Mesenchymal stem cell (in vitro differentiated cells and primary cell): ENCODE data around the gene RAB3GAP1.

Experiments used
- DNase-seq: peaks from one replicate; pipeline ENCODE4 v3.0.0-alpha.2; 2013
- H2AFZ ChIP-seq: one replicate; pipeline ENCODE4 v1.6.1; 2013; ENCODE audit warnings: low read depth, mild to moderate bottlenecking, control low read depth, inconsistent platforms, low read length, moderate library complexity
- H2AK5ac ChIP-seq: 2 replicates; pipeline ENCODE4 v1.6.1; 2013; ENCODE audit warnings: low read length, moderate library complexity, mild to moderate bottlenecking, inconsistent platforms; ENCODE audit not compliant: severe bottlenecking
- H2BK120ac ChIP-seq: one replicate; pipeline ENCODE4 v1.6.1; 2013; ENCODE audit warnings: low read depth, mild to moderate bottlenecking, inconsistent platforms, low read length, moderate library complexity
- H2BK12ac ChIP-seq, 2 experiments: one replicate each; pipeline ENCODE4 v1.6.1; 2013; ENCODE audit warnings: inconsistent platforms in 2 of 2, low read length in 2 of 2, mild to moderate bottlenecking in 2 of 2, moderate library complexity in 2 of 2, control low read depth in 1 of 2
- H2BK15ac ChIP-seq: one replicate; pipeline ENCODE4 v1.6.1; 2013; ENCODE audit warnings: mild to moderate bottlenecking, low read depth, inconsistent platforms; ENCODE audit not compliant: poor library complexity, severe bottlenecking
- H2BK5ac ChIP-seq: 2 replicates; pipeline ENCODE4 v1.6.1; 2013; ENCODE audit warnings: low read depth, mild to moderate bottlenecking, low read length, control low read depth, inconsistent platforms; ENCODE audit not compliant: poor library complexity, severe bottlenecking
- H3K14ac ChIP-seq, 2 experiments: one replicate each; pipeline ENCODE4 v1.6.1; 2013; ENCODE audit warnings: inconsistent platforms in 2 of 2, low read length in 2 of 2, control low read depth in 1 of 2, mild to moderate bottlenecking in 1 of 2, moderate library complexity in 1 of 2
- H3K18ac ChIP-seq, 2 experiments: one replicate each; pipeline ENCODE4 v1.6.1; 2013; ENCODE audit warnings: inconsistent platforms in 2 of 2, low read length in 2 of 2, control low read depth in 1 of 2, low read depth in 1 of 2, mild to moderate bottlenecking in 1 of 2
- H3K23ac ChIP-seq, 2 experiments: one replicate each; pipeline ENCODE4 v1.6.1; 2013; ENCODE audit warnings: inconsistent platforms in 2 of 2, low read length in 2 of 2, mild to moderate bottlenecking in 2 of 2, moderate library complexity in 2 of 2, control low read depth in 1 of 2
- H3K27ac ChIP-seq: 2 replicates; pipeline ENCODE4 v1.5.1; 2013; ENCODE audit warnings: mild to moderate bottlenecking, moderate library complexity, low read length, control low read depth, inconsistent platforms; ENCODE audit not compliant: poor library complexity, severe bottlenecking
- H3K27me3 ChIP-seq, 2 experiments: 2 replicates each; pipeline versions ENCODE4 v1.6.1 to v1.7.0; 2013; ENCODE audit warnings: low read length in 2 of 2, mild to moderate bottlenecking in 2 of 2, moderate library complexity in 2 of 2, control low read depth in 1 of 2, inconsistent platforms in 1 of 2; ENCODE audit not compliant: control insufficient read depth in 1 of 2, insufficient read depth in 1 of 2
- H3K36me3 ChIP-seq, 2 experiments: 2 replicates each; pipeline versions ENCODE4 v1.6.1 to v1.7.0; 2013; ENCODE audit warnings: low read length in 2 of 2, control low read depth in 1 of 2, inconsistent platforms in 1 of 2, low read depth in 1 of 2, mild to moderate bottlenecking in 1 of 2; ENCODE audit not compliant: insufficient read depth in 2 of 2, control insufficient read depth in 1 of 2
- H3K4ac ChIP-seq, 2 experiments: one replicate each; pipeline ENCODE4 v1.6.1; 2013; ENCODE audit warnings: inconsistent platforms in 2 of 2, low read length in 2 of 2, mild to moderate bottlenecking in 2 of 2, moderate library complexity in 2 of 2, control low read depth in 1 of 2, low read depth in 1 of 2
- H3K4me1 ChIP-seq: 2 replicates; pipeline ENCODE4 v1.6.1; 2013; ENCODE audit warnings: low read depth, low read length, control low read depth; ENCODE audit not compliant: control insufficient read depth, insufficient read depth
- H3K4me2 ChIP-seq: 2 replicates; pipeline ENCODE4 v1.6.1; 2013; ENCODE audit warnings: low read length, mild to moderate bottlenecking, inconsistent platforms; ENCODE audit not compliant: poor library complexity, severe bottlenecking
- H3K4me3 ChIP-seq, 2 experiments: 2 replicates each; pipeline versions ENCODE4 v1.5.1 to v1.7.0; 2013; ENCODE audit warnings: low read length in 2 of 2, mild to moderate bottlenecking in 2 of 2, control low read depth in 1 of 2, low read depth in 1 of 2; ENCODE audit not compliant: insufficient read depth in 1 of 2
- H3K79me1 ChIP-seq: replicated peaks from 2 replicates; pipeline ENCODE4 v1.6.1; 2013; ENCODE audit warnings: mild to moderate bottlenecking, control low read depth, low read length, inconsistent platforms; ENCODE audit not compliant: poor library complexity, severe bottlenecking
- H3K9ac ChIP-seq: 2 replicates; pipeline ENCODE4 v1.7.0; 2013; ENCODE audit warnings: mild to moderate bottlenecking, low read length, moderate library complexity
- H3K9me3 ChIP-seq: 2 replicates; pipeline ENCODE4 v1.7.0; 2013; ENCODE audit warnings: mild to moderate bottlenecking, low read length; ENCODE audit not compliant: control insufficient read depth
- H4K8ac ChIP-seq: one replicate; pipeline ENCODE4 v1.6.1; 2013; ENCODE audit warnings: inconsistent platforms, mild to moderate bottlenecking, low read length, moderate library complexity
- H4K91ac ChIP-seq: one replicate; pipeline ENCODE4 v1.6.1; 2013; ENCODE audit warnings: mild to moderate bottlenecking, low read length, inconsistent platforms
- WGBS: methylation state at CpG from one replicate; pipeline ENCODE4 v1.1.7; 2013; ENCODE audit warnings: mixed read lengths; 5-methylcytosine and 5-hydroxymethylcytosine counted together

Gene RAB3GAP1

DNA sequence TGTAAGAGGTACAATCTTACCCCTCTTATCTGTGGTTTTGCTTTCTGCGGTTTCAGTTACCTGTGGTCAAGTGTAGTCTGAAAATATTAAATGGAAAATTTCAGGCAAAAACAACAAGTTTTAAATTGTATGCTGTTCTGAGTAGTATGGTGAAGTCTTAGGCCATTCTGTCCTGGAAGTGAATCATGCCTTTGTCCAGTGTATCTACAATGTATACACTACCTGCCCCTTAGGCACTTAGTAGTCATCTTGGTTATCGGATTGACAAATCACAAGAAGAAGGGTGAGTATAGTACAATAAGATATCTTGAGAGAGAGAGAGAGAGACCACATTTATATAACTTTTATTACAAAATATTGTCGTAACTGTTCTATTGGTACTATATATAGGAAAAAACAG, 43.5 kb downstream of the RAB3GAP1 start:
- no peak overlapping the region for H3K14ac ChIP-seq
- no peak overlapping the region for H2BK5ac ChIP-seq
- H3K23ac ChIP-seq, result no peak overlapping the region
- no peak for DNase-seq
- H2BK120ac ChIP-seq, result no peak overlapping the region
- H3K27ac ChIP-seq, result no peak overlapping the region
- no peak overlapping the region for H4K91ac ChIP-seq
- no peaks in the 10 kb centered on the region for H3K9me3 ChIP-seq
- WGBS, result 100% methylated on average over 1 of the region's 3 CpGs
- peaks cover 16% of the 10 kb centered on the region for H3K79me1 ChIP-seq
- H3K4me1 ChIP-seq, result no peaks in the 10 kb centered on the region
- no peak overlapping the region for H2BK15ac ChIP-seq
- no peak overlapping the region for H3K18ac ChIP-seq
- H3K4ac ChIP-seq, result no peak overlapping the region
- H2AFZ ChIP-seq, result no peak overlapping the region
- no peak overlapping the region for H3K4me3 ChIP-seq
- no peak overlapping the region for H4K8ac ChIP-seq
- no peaks in the 10 kb centered on the region for H3K27me3 ChIP-seq
- H2AK5ac ChIP-seq, result no peak overlapping the region
- no peak overlapping the region for H2BK12ac ChIP-seq
- peaks cover 10 to 54% of the 10 kb centered on the region in 2 experiments for H3K36me3 ChIP-seq
- H3K4me2 ChIP-seq, result no peak overlapping the region
- H3K9ac ChIP-seq, result no peak overlapping the region

DNA sequence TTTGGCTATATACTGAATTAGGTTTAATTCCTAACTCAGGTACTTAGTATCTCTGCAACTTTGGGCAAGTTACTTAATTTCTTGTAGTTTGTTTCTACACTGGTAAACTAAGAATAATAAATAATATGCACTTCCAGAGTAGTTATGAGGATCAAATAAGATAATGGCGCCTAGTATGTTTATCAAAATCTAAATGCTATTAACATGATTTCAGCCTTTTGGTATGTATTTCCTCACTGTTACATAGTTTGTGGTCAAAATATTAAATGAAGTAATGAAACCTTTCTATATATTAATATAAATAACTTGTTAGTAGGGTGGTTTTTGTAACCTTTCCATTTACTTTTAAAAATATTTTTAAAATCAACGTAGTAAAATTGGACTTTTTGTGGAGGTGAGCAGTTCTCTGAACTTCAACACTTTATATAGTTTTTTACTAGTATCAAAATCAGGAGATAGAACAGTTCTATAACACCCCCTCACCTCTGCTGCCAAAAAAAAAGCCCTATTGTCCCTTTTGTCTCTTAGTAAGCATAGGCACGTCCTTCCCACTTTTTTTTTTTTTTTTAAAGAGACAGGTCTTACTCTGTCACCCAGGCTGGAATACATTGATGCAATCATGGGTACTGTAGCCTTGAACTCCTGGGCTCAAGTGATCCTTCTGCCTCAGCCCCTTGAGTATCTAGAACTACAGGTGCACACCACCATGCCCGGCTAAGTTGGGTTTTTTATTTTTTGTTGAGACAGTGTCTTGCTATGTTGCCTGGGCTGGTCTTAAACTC, 44.8 kb downstream of the RAB3GAP1 start:
- no peak overlapping the region for H4K91ac ChIP-seq
- H3K4me3 ChIP-seq, result no peak overlapping the region
- no peak overlapping the region for H3K14ac ChIP-seq
- no peak overlapping the region for H3K4me2 ChIP-seq
- H2BK120ac ChIP-seq, result no peak overlapping the region
- H3K36me3 ChIP-seq, result peaks cover 10 to 46% of the 10 kb centered on the region in 2 experiments
- H3K27me3 ChIP-seq, result no peaks in the 10 kb centered on the region
- H2AK5ac ChIP-seq, result no peak overlapping the region
- H3K27ac ChIP-seq, result no peak overlapping the region
- no peak overlapping the region for H4K8ac ChIP-seq
- H2BK12ac ChIP-seq, result no peak overlapping the region
- no peak for DNase-seq
- no peak overlapping the region for H3K18ac ChIP-seq
- H2AFZ ChIP-seq, result no peak overlapping the region
- H3K79me1 ChIP-seq, result peaks cover 16% of the 10 kb centered on the region
- WGBS, result 98% methylated on average over 2 of the region's 4 CpGs
- no peaks in the 10 kb centered on the region for H3K4me1 ChIP-seq
- no peak overlapping the region for H3K23ac ChIP-seq
- no peaks in the 10 kb centered on the region for H3K9me3 ChIP-seq
- no peak overlapping the region for H3K9ac ChIP-seq
- H2BK5ac ChIP-seq, result no peak overlapping the region
- no peak overlapping the region for H3K4ac ChIP-seq
- no peak overlapping the region for H2BK15ac ChIP-seq

DNA sequence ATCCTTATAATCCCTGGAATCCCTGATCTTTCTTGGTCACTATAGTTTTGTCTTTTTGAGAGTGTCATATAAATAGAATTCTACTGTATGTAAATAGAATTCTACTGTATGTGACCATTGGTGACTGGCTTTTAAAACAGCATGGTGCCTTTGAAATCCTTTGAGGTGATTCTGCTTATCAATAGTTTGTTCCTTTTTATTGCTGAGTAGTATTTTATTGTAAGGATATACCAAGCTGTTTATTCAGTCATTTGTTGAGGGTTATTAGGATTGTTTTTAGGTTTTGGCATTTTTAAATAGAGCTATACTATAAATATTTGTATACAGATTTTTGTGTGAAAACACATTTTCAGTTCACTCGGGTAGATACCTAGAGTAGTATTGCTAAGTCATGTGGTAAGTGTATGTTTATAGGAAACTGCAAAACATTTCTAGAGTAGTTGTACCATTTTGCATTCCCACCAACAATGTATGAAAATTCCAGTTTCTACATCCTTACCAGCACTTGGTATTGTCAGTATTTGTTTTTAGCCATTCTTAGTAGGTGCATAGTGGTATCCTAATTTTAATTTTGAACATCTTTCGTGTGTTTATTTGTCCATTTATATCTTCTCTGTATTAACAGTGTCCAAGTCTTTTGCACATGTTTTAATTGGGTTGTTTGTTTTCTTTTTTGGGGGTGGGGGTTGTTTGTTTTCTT, 45.6 kb downstream of the RAB3GAP1 start:
- Histone ChIP-seq H3K9me3 (no peaks in the 10 kb centered on the region), H2AK5ac (no peak overlapping the region), H3K4me2 (no peak overlapping the region), H3K4me1 (no peaks in the 10 kb centered on the region), H3K14ac (no peak overlapping the region), H3K4ac (no peak overlapping the region), H2AFZ (no peak overlapping the region), H3K27ac (no peak overlapping the region), H2BK5ac (no peak overlapping the region), H2BK15ac (no peak overlapping the region), H4K91ac (no peak overlapping the region), H3K4me3 (no peak overlapping the region), H3K18ac (no peak overlapping the region), H3K79me1 (peaks cover 14% of the 10 kb centered on the region), H2BK12ac (no peak overlapping the region), H4K8ac (no peak overlapping the region), H3K23ac (no peak overlapping the region), H3K9ac (no peak overlapping the region), H3K27me3 (no peaks in the 10 kb centered on the region), H3K36me3 (peaks cover 7 to 42% of the 10 kb centered on the region in 2 experiments), H2BK120ac (no peak overlapping the region)
- 83% methylated on average over 1 of the region's 2 CpGs for WGBS
- no peak for DNase-seq

DNA sequence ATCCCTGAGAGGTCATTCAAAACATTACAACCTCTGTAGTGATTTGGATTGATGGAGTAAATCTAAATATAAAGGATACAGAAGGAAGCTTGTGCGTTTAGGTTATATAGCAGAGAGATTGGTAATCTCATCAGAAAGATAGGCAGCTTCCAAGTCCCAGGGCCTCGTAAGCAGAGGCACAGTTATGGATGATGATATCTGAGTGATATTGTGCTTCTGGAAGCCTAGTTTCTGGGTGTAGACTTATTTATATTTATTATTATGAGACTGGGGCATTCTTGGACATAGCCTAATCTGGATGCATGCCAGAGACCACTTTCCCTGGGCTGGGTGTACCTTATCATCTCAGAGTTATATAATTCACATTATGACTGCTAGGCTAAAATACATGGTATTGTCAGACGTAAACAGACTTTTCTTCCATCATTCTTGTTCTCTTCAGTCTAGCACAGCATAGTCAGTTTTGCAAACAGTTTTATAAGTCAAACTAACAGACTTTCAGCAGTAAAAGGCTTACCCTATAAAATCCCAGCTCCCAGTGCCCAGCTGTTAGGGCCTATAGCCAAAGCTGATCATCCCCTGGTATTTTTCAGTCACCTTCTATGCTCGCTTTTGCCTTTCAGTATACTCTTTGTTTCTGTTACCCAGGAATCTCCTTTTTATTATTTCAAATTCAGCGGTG, 47.9 kb downstream of the RAB3GAP1 start:
- Histone ChIP-seq H3K27ac (no peak overlapping the region), H2BK5ac (no peak overlapping the region), H3K9ac (peak overlapping the region; percentile 36), H3K18ac (no peak overlapping the region), H2BK120ac (no peak overlapping the region), H2BK12ac (no peak overlapping the region), H3K4me3 (no peak overlapping the region), H4K91ac (no peak overlapping the region), H3K4ac (no peak overlapping the region), H3K4me2 (no peak overlapping the region), H3K9me3 (no peaks in the 10 kb centered on the region), H2BK15ac (no peak overlapping the region), H3K4me1 (no peaks in the 10 kb centered on the region), H3K36me3 (peaks cover 6 to 30% of the 10 kb centered on the region in 2 experiments), H4K8ac (no peak overlapping the region), H3K23ac (no peak overlapping the region), H2AFZ (no peak overlapping the region), H2AK5ac (no peak overlapping the region), H3K27me3 (no peaks in the 10 kb centered on the region), H3K14ac (no peak overlapping the region), H3K79me1 (peaks cover 8% of the 10 kb centered on the region)
- 93% methylated on average over 5 of the region's 5 CpGs for WGBS
- no peak for DNase-seq
